Heart left ventricle (tissue), 16 donors: Measurements from ENCODE around the gene AXDND1. TPM values are rescaled to one million over a fixed set of nuclear protein-coding genes. Genes with fewer than 3 reads are reported as not detected.

Experiments used
- ATAC-seq, 4 donors: fragments of 200-7000 bp; cut with Tn5 transposase; one replicate each; pipeline ENCODE4 v1.9.1; 2020 to 2022; ENCODE audit warnings: moderate library complexity in 4 of 4, mild to moderate bottlenecking in 3 of 4, moderate number of reproducible peaks in 1 of 4
- DNase-seq, 5 donors: peaks; one replicate each; pipeline ENCODE4 v3.0.0-alpha.2; 2020
- H3K27ac ChIP-seq, 12 donors: fragments of 200-600 bp; sonication (generic) in 4 of 12; one replicate each; pipeline versions ENCODE4 v1.5.0 to v1.8.0; 2016 to 2022; ENCODE audit warnings: mild to moderate bottlenecking in 2 of 12
- H3K27me3 ChIP-seq, 9 donors: fragments of 200-600 bp; sonication (generic) in 2 of 9; one replicate each; pipeline versions ENCODE4 v1.5.1 to v1.8.0; 2016 to 2022; ENCODE audit warnings: mild to moderate bottlenecking in 3 of 9
- H3K36me3 ChIP-seq, 9 donors: fragments of 200-600 bp; sonication (generic) in 2 of 9; one replicate each; pipeline versions ENCODE4 v1.5.0 to v1.8.0; 2018 to 2022; ENCODE audit warnings: mild to moderate bottlenecking in 2 of 9
- H3K4me1 ChIP-seq, 12 donors: fragments of 200-600 bp; sonication (generic) in 4 of 12; one replicate each; pipeline versions ENCODE4 v1.5.0 to v1.8.0; 2016 to 2022; ENCODE audit warnings: mild to moderate bottlenecking in 3 of 12
- H3K4me3 ChIP-seq, 12 donors: fragments of 200-600 bp; sonication (generic) in 4 of 12; one replicate each; pipeline versions ENCODE4 v1.5.0 to v1.8.0; 2017 to 2022; ENCODE audit warnings: mild to moderate bottlenecking in 9 of 12, moderate library complexity in 4 of 12
- H3K9me3 ChIP-seq, 12 donors: fragments of 200-600 bp; sonication (generic) in 4 of 12; one replicate each; pipeline versions ENCODE4 v1.5.0 to v1.8.0; 2016 to 2022; ENCODE audit warnings: mild to moderate bottlenecking in 1 of 12
- CTCF ChIP-seq, 12 donors: fragments of 200-600 bp; sonication (generic) in 4 of 12; IDR thresholded peaks; one replicate each; pipeline versions ENCODE4 v1.5.0 to v1.8.0; 2018 to 2022; ENCODE audit warnings: antibody characterized with exemption in 12 of 12, mild to moderate bottlenecking in 5 of 12
- POLR2A ChIP-seq, 2 donors: fragments of 450-650 bp; IDR thresholded peaks; one replicate each; pipeline ENCODE4 v1.6.1; 2017; ENCODE audit warnings: antibody characterized with exemption in 2 of 2, mild to moderate bottlenecking in 2 of 2, moderate library complexity in 2 of 2
- WGBS, 4 donors: extraction: QIAGEN DNeasy Blood & Tissue Kit in 2 of 4; methylation state at CpG; one replicate each; pipeline versions ENCODE4 v1.1.5 to v1.1.7; 2013 to 2018; 5-methylcytosine and 5-hydroxymethylcytosine counted together
- intact Hi-C, 10 donors: fragments of 100-400 bp; cut with DNase I; formaldehyde crosslinking; loops; one replicate each; pipeline versions ENCODE4 v1.11.1 to v1.14.2; 2022
- polyA plus RNA-seq, 2 donors: library from polyadenylated mRNA; stranded (reverse); fragments of 200-250 nt; gene quantifications; one replicate each; pipeline ENCODE4 v1.2.3, GENCODE V29; 2013
- total RNA-seq, 9 donors: library from RNA; depleted of rRNA in 2 of 9; stranded (reverse); fragments of >200 nt in 2 of 9; fragmentation: NEBNext Ultra II Directional in 3 of 9; extraction: Animal tissue kit (Norgen Biotek cat#: 25700) in 3 of 9; gene quantifications; one replicate each; pipeline versions ENCODE4 v1.1.0 to v1.2.4, GENCODE V29; 2016 to 2023
- donor health status: ischemic (EF 13 %, LVEDD 7.1; RV severe dilation, severe dysfunction).
- donor health status: healthy with polysubstance abuse.
- donor health status: DM: no; HTN: yes; CAD: no.
- donor health status: DM: no; HTN: no; CAD: no.
- donor health status: ischemic (EF 25% LVEDD 6.9; RV normal size, moderate dysfunction).
- donor health status: ischemic (EF 25% LVEDD 5.7; RV mildly dilated, moderate dysfunction).
- donor health status: healthy.
- donor health status: DM: yes; HTN: yes; CAD: no.
- donor health status: ischemic (EF 35%, LVEDD 5.7; RV mildly dilated, moderate dysfunction).
- donor health status: nonischemic (EF 11% LVEDD 7.7; RV severe dilation, severe dysfunction).
- donor health status: DM: yes; HTN: yes; CAD: no.
- donor health status: PGD.
- donor health status: ischemic (EF 29% LVEDD 5.4; RV normal size, mild dysfunction).
- donor health status: nonischemic (EF 23%, LVEDD 6.1; RV moderate dilation, normal function).

AXDND1 gene
- total and polyA plus RNA-seq, 11 donors: 0.08 to 0.16 TPM; not detected in 9

GRCh38 chr1:179326746-179327145 is 39.0 kb upstream of the AXDND1 start:
- TF ChIP-seq POLR2A (IDR thresholded peaks at IDR 0.05): no peak
- no peak for TF ChIP-seq CTCF (IDR thresholded peaks at IDR 0.05)
- ATAC-seq (no peak), DNase-seq (no peak)
- 91 to 95% (median 93%) methylated on average over 3 of the region's 3 CpGs for WGBS, 4 donors
- intact Hi-C loops: no loop called here
- Histone ChIP-seq H3K4me1 (peaks cover 0 to 34% (median 0%) of the 10 kb centered on the region in 12 donors), H3K27me3 (no peaks in the 10 kb centered on the region), H3K4me3 (no peak overlapping the region), H3K9me3 (peaks cover 0 to 8% (median 0%) of the 10 kb centered on the region in 12 donors), H3K36me3 (peaks cover 0 to 21% (median 8%) of the 10 kb centered on the region in 9 donors), H3K27ac (peak overlapping the region in 1 of 12 donors; percentile 51)

- H3K27ac ChIP-seq: peak overlapping the region in 1 of 12 donors; percentile 51
- TF ChIP-seq CTCF (IDR thresholded peaks at IDR 0.05) (no peak), POLR2A (IDR thresholded peaks at IDR 0.05) (no peak)
- intact Hi-C loops: no loop called here
- H3K9me3 ChIP-seq: peaks cover 0 to 8% (median 0%) of the 10 kb centered on the region in 12 donors
- H3K4me1 ChIP-seq: peaks cover 0 to 29% (median 0%) of the 10 kb centered on the region in 12 donors
- H3K36me3 ChIP-seq: peaks cover 0 to 21% (median 8%) of the 10 kb centered on the region in 9 donors
- ATAC-seq (no peak), DNase-seq (no peak)
- no peaks in the 10 kb centered on the region for H3K27me3 ChIP-seq
- no peak overlapping the region for H3K4me3 ChIP-seq
- WGBS, 4 donors: 90 to 95% (median 93%) methylated on average over 7 of the region's 7 CpGs
Observed at GRCh38 chr1:179327196-179327595, 38.6 kb upstream of the AXDND1 start.

GRCh38 chr1:179327679-179328078 is 38.1 kb upstream of the AXDND1 start:
- no peaks in the 10 kb centered on the region for H3K27me3 ChIP-seq
- ATAC-seq: peak in 1 of 4 donors; percentile 57
- H3K27ac ChIP-seq: peak overlapping the region in 1 of 12 donors; percentile 51
- DNase-seq: no peak
- WGBS, 4 donors: 69 to 74% (median 71%) methylated on average over 3 of the region's 3 CpGs
- H3K36me3 ChIP-seq: peaks cover 0 to 21% (median 8%) of the 10 kb centered on the region in 9 donors
- intact Hi-C loops: no loop called here
- H3K9me3 ChIP-seq: peaks cover 0 to 8% (median 0%) of the 10 kb centered on the region in 12 donors
- TF ChIP-seq CTCF (IDR thresholded peaks at IDR 0.05): no peak
- TF ChIP-seq POLR2A (IDR thresholded peaks at IDR 0.05): no peak
- no peak overlapping the region for H3K4me3 ChIP-seq
- peaks cover 0 to 25% (median 0%) of the 10 kb centered on the region in 12 donors for H3K4me1 ChIP-seq

- Histone ChIP-seq H3K27me3 (no peaks in the 10 kb centered on the region), H3K27ac (no peak overlapping the region), H3K9me3 (peaks cover 0 to 8% (median 0%) of the 10 kb centered on the region in 12 donors), H3K4me1 (peaks cover 0 to 20% (median 0%) of the 10 kb centered on the region in 12 donors), H3K4me3 (no peak overlapping the region), H3K36me3 (peaks cover 0 to 13% (median 0%) of the 10 kb centered on the region in 9 donors)
- no peak for TF ChIP-seq POLR2A (IDR thresholded peaks at IDR 0.05)
- WGBS, 4 donors: 65 to 94% (median 75%) methylated on average over 2 of the region's 2 CpGs
- intact Hi-C loops: no loop called here
- ATAC-seq (no peak), DNase-seq (no peak)
Observed at GRCh38 chr1:179329862-179330261, 35.9 kb upstream of the AXDND1 start.

- intact Hi-C loops: no loop called here
- no peak overlapping the region for H3K27ac ChIP-seq
- WGBS, 4 donors: 96 to 99% (median 98%) methylated on average over 4 of the region's 4 CpGs
Observed at GRCh38 chr1:179334440-179334839, 31.3 kb upstream of the AXDND1 start.

More at GRCh38 chr1:179334440-179334839, 31.3 kb upstream of the AXDND1 start:
- peaks cover 0 to 35% (median 12%) of the 10 kb centered on the region in 9 donors for H3K36me3 ChIP-seq
- H3K9me3 ChIP-seq: peaks cover 0 to 7% (median 0%) of the 10 kb centered on the region in 12 donors
- TF ChIP-seq CTCF (IDR thresholded peaks at IDR 0.05): no peak
- TF ChIP-seq POLR2A (IDR thresholded peaks at IDR 0.05): no peak
- ATAC-seq (no peak), DNase-seq (no peak)
- H3K4me1 ChIP-seq: no peaks in the 10 kb centered on the region
- no peak overlapping the region for H3K4me3 ChIP-seq
- H3K27me3 ChIP-seq: no peaks in the 10 kb centered on the region
